Stimulated activated CD4-positive, alpha-beta T cell treated with anti-CD3 and anti-CD28 coated beads, TNF-alpha, amount 100 ng/mL, for 1 hour (primary cell): ENCODE data around the gene DNAH8.

Experiments used
- DNase-seq, 3 donors: peaks; one replicate each; pipeline ENCODE4 v3.0.0-alpha.2; 2020; ENCODE audit warnings: low read depth in 3 of 3, low spot score in 1 of 3

DNAH8 gene

DNA sequence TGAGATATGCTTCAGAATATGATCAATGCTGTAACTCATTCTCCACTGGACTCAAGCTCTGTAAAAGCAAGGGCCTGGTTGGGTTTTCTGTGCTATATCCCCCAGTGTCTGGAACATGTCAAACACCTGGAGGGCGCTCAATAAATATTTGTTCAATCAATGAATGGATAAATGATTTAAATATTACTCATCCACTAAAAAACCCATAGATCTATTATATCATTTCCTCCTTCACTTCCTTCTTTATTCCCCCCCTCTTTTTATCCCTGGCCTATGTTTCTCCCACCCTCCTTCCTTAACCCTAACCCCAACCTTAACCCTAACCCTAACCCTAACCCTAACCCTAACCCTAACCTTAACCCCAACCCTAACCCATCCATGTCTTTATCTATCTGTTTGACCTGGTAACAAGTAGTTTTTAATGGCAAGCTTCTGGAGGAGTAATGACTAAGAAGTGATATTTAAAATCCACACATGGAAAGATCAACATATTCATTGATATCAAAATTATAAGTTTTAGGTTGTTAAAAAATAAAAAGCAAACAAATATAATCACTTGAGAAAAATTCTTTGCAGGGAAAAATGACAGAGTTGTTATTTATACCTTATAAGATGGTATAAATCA lies 229.7 kb downstream of the DNAH8 start:
- DNase-seq, result no peak

DNA sequence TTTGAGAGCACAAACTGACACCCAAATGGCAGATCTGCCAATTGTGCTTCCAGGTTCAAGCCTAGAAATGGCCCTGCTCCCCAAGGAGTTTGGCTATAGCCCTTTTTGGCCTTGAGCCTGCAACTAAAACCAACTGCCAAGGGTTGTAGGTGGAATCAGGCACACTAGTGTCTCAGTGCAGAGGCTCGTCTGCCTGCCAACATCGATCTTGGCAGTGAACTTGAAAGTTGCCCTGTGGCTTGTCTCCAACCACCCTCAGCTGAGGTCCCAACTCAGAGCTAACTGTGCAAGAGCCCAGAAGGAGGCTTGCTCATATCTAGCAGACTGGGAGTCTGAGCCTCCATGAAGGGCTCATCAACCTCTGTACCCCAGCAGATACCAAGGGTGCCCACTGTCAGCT lies 240.8 kb downstream of the DNAH8 start:
- DNase-seq, result no peak

DNA sequence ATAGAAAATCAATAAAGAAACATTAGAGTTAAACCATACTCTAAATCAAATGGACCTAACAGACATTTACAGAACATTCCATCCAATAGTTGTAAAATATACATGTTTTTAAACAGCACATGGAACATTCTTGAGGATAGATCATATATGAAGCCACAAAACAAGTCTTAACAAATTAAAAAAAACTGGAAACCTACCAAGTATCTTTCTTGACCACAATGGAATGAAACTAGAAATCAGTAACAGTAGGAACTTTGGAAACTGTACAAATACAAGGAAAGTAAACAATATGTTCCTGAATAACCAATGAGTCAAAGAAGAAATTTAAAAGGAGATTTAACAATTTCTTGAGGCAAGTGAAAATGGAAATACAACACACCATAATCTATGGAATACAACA lies 242.3 kb downstream of the DNAH8 start:
- DNase-seq, result no peak

DNA sequence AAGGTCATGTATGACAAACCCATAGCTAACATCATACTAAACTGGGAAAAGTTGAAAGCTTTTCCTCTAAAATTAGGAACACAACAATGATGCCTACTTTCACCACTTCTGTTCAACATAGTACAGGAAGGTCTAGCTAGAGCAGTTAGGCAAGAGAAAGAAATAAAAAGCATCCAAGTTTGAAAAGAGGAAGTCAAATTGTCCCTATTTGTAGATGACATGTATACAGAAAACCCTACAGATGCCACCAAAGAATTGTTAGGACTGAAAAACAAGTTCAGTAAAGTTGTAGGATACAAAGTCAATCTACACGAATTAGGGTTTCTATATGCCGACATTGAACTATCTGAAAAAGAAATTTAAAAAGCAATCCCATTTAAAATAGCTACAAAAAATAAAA lies 244.0 kb downstream of the DNAH8 start:
- DNase-seq, result no peak

DNA sequence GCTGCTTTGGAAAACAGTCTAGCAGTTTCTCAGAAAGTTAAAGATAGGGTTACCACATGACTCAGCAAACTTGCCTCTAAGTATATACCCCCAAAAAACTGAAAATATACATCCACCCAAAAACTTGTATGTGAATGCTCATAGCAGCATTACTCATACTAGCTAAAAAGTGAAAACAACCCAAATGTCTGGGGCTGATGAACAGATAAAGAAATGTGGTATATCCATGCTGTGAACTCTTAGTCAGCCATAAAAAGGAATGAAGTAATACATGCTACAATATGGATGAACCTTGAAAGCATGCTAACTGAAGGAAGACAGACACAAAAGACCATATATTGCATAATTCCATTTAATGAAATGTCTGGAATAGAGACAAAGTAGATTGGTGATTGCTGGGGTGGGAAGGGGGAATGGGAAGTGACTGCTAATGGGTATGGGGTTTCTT lies 253.6 kb downstream of the DNAH8 start:
- DNase-seq, result no peak

DNA sequence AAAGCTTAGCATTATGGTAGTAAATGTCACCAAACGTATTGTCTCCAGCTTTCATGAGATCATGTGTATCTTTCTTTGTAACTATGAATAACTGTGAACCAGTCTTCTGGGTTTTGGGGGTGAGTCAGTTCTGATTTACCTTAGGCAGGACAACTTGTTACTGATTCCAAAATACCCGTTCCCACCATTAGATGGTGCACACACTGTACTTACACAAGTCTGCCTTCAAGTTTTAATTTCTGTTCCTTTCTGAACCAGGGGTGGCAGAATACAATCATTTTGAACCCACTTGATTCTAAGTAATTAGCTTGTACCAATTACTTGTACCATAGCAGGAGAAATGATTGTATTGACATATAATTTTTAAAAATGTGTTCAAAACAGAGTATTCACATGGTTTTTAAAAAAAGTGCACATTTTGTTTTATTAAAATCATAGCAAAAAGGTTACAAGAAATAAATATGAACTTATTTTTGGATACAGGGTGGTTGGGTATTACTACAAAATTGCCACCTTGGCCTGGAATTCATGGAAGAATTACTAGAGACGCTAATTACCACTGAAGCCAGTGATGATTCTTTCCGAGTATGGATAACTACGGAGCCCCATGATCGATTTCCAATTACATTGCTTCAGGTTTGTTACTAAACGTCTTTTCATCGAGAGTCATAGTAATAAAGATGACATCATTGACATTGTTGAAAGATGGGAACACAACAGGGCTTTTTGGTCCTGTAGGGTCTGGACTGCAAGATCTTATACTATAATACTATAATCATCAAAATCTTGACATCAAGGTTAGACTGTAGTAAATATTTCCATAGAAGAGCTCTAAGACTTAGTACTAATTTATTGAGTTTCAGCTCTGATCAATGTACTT lies 258.3 kb downstream of the DNAH8 start:
- DNase-seq, result no peak

DNA sequence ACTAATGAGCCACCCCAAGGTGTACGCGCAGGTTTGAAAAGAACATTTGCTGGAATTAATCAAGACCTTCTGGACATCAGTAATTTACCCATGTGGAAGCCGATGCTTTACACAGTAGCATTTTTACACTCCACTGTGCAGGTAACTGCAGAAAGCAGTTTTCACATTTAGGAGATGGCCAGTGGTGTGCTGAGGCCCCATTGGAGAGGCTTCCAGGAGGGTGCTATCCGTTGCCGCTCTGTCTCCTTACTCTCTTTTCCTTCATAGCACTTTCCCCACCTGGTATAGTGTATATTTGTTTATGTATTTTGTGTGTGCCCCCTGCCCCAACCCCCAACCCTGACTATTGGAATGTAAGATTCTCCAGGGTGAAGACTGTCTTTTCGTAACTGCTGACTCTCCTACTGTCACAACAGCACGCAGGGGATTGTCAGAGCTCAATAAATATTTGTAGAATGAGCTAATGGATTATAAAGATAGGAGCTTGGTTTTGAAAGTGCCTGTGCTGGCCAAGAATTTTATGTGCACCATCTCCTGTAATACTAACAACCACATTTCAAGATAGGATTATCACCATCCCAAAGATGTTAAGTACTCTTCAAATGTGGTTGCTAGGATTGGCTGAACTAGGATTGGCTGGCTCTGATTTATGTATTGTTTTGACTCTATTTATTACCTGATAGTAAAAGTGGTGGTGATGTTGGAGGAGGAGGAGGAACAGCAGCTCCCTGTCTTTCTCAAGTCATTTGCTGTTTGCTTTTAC lies 259.5 kb downstream of the DNAH8 start:
- DNase-seq, result no peak

DNA sequence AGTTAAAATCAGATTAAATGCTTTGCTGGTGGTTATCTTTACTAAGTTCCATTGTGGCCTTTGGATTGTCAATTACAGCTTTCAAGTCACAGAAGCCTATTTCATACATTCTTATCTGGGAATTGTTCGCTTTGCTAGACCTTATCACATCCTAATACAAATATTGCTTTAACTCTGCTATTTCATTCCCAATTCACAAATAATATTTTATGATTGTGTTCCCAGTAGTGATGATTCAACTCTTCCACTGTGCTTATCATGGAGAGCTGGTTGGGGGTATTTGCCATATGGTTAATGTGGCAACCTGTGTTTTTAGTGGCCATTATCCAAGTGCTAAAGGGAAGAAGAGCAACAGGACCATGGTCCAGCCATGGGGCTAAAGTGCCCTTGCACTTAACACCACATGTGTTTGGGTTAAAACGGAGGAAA lies 260.5 kb downstream of the DNAH8 start:
- DNase-seq, result no peak

DNA sequence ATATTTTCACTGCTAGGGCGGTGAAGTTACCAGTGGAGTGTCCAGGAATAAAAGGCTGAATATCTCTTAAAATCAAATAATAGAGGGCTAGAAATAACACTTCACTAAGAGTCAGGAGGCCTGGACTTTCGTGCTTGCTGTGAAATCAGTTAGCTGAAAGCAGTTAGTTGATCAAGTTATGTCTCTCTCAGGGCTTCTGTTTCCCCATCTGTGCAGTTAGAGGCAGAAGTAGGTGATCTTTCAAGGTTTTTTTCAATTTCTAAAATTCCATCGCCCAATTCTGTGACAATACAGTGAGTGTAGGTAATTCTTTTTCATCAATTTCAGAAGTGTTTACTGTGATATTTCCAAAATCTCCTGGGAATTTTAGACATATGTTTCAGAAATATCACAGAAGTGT lies 260.9 kb downstream of the DNAH8 start:
- no peak for DNase-seq

DNA sequence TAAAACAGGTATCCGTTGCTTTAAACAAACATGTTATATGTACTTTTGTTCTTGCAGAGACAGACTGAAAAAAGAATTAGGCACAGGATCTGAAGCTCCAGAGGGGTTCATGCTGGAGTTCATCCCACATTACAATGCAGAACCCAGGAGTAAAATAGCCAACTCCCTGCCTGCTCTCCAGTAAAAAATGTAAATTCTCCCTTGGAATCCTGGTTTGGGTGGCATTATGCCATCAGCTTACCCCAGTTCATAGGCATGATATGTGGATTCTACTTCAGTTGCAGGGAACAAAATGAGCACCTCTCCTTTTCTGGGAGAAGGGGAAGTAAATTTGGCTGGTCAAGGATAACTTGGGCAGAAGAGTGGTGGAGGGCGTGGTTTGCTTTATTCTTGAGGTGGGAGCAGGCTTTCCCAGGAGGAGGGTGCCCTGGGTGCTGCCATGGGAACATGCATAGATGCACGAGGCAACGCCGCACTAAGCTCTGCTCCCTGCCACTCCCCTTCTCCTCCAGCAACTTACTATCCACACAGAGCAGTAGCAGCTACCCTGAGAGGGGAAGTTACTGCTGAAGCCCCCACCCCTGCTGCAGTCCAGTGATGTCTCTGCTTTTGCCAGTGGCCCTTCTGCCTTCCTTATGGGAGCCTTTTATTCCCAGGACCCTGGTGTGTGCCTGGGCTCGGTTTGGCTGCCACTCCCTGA lies 261.8 kb downstream of the DNAH8 start:
- no peak for DNase-seq

DNA sequence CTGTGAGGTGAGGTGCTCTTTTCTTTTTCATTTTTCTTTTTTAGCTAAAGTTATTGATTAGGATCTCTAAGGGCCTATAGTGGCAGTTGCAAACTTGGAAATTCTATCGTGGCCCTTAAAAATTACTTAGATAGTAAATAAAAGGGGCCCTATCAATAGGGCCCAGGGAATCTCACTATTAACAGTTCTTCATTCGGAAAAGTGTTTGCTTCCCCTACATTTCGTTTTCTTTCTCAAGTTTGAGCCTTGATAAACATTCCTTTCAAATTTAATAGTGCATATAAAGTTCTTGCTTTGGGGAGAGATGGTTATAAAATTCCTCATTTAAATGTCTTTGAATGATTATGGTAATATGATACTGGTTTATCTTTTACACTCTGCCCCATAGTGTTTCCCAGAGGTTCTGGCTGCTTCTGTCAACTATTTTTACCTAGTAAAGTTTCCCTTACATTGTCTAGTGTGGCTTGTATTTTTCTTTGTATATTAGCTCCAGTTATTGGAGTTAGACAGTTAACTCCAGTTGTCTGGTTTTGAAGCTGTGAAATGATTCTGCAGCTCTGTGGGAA lies 263.1 kb downstream of the DNAH8 start:
- DNase-seq, result no peak

DNA sequence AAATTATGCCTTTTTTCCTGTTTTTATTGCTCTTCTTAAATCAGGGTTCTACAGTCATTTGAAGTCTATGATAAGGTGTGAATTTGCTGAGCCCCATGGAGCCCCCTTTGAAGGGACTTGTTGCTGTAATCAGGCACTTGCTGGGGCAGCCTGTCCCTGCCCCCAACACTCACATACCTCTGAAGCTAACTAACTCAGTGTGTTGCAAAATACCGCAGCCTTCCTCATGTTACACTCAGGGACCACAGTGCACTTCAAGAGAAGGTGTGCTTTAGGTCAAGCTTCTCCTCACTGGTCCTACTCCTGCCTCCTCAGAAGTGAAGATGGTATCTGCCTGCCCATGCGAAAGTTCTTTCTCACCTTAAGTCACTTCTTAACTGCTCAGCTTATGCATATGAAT lies 267.4 kb downstream of the DNAH8 start:
- no peak for DNase-seq

DNA sequence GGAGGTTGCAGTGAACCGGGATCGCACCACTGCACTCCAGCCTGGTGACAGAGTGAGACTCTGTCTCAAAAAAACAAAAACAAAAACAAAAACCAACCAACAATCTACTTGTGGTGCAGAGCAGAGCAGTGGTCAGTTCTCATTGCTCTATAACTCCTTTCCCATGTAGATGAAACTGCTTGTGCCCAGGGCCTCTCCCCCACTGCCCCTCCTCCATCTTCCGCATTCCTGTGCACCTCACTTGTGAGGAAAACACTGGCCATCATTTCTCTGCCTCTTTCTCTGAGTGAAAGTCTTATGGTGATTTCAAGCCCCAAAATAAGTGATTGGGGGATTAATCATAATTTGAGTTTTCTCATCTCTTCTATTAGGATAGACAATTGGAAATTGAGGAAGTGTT lies 269.6 kb downstream of the DNAH8 start:
- no peak for DNase-seq

DNA sequence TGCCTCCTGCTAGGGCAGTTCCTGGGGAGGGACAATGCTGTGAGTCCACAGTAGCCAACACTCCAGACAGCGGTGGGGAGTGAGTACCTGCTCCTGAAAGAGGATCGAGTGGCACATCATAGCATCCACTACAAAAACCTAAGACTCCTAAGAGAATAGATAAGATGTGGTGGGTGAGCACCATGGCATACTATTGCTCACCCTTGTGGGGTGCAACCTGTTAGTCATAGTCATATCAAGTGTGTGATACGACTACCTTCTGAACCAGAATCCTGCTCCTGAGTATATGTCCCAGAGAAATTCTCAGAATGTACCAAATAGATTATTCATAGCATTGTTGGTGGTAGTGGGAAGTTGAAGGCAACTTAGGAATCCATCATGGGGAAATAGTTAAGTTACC lies 270.7 kb downstream of the DNAH8 start:
- DNase-seq, result no peak

DNA sequence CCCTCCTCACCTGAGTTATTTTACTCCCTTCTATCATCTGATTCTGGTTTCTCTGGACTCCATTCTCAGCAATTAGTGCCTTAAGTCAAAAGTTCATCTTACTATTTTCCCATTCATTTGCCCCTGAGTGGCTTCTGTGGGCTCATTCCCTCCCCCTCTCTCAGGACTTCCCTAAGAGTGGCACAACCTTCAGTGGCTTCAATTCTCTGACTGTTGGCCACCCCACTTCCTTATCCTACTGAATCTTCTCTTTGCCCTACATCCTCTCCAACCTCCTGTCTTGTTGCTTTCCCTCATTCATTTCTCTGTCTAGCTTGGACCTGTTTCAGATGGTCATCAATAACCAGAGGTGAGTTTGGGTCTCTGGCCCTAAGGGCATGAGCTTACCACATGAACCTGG lies 272.4 kb downstream of the DNAH8 start:
- no peak for DNase-seq

DNA sequence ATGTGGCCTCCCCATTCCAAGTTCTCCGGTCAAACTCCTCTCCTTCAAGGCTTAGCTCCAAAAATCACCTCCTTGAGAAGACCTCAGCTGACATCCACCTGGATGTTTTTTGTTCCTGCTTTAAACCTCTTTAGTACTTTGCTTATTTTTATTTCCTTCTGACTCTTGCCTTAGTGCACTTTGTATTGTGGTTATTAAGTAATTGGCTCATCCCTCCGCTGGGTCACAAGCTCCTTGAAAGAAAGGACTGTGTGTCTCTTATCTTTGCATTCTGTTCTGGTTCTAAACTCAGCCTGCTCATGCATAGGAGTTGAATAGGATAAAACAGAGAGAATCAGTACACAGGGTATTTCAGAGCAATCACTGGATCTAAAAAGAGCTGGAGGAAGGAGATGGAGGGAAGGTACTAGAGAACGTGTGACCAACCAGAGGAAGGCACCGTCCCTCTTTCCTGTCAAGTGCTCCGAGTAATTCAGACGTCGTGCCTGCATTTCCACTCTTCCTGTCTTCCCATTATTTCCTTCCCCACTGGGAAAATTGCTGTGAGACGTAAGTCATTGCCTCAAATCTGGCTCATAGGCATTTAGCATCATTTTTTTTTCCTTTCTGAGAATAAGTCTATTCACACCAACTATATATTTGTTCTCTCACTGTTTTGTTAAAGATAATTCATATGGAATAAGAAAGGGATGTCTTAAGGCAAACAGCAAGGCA lies 273.8 kb downstream of the DNAH8 start:
- DNase-seq, result no peak

DNA sequence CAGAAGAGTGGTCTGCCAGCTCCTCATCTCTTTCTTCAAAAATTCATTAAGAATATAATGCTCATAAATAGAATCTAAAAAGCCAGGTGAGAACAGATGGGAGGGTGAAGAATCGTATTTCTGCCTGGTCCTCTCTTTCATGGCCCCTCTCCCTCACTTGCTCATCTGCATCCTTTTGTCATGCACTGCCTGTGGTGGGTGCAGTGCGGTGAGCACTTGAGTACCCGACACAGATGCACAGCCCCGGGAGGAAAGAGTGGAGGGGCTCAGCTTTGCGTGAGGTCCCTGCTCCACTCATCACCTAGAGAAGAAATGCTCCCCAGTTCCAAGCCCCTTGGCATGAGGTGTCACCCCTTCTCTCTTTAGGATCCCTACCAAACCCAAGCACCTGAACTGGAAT lies 275.4 kb downstream of the DNAH8 start:
- no peak for DNase-seq

DNA sequence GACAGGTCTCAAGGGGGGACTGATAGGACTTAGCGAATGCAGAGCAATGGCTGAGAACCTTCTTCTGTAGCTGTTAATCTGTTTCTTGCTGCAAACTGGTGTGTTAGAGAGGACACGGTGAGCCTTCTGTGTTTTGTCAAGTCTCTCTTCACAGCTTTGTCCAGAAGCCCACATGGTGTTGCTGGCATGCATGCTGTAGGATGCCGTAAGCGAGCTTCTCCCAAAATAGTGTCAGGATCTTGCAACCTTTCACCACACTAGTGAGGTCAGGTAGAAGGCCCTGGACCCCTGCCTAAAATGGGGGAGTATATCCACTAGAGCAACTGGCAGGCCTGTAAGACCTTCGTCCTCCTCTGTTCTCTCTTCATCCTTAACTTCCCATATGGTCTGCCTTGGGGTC lies 281.6 kb downstream of the DNAH8 start:
- no peak for DNase-seq

DNA sequence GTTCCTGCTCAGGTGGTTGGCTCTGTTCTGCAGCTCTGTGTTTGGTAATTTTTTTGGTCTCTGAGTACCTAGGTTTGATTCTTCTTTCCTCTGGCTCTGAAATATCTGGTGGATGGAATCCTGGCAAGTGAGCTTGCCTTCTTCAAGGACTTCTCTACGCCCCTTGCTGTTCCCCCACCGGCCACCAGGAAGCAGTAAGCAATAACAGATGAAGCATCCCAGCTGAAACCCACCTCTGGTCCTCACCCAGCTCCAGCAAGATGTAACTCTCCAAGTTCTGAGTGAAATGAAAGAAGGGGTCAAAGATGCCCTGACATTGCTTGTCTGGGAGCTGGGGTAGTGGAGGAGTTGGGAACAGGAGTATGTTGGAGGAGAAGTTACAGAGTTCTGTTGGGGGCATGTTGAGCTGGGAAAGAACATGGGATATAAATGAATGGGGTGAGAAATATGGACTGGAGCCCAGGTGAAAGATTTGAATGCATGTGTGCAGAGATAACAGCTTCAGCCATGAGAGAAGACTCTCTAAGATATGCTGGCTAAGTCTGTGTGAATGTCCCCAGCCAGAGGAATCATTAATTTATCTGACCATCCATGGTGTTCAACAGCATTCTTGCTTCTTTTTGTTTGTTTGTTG lies 282.1 kb downstream of the DNAH8 start:
- peak in 1 of 3 donors; percentile 10 for DNase-seq

DNA sequence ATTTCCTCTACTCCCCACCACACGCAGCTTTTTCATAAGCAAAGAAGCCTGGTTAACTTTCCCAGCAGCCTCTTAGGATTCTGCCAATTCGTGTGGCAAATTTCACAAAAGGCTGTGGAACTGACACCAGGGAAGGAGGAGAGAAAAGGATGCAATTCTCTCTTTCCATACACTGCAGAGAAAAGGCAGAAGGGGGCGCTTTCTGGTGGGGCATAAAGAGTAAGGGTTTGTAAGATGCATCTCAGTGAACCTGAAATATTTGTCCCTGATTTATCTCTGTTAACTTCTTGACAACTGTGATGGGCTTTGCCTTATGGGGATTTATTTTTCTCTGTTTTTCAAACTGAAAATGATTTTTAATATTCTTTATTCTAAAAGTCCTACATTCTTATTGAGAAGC lies 288.0 kb downstream of the DNAH8 start:
- no peak for DNase-seq
